CD4-positive, alpha-beta memory T cell (primary cell): ENCODE data around the gene PXT1. TPM values are rescaled to one million over a fixed set of nuclear protein-coding genes. Genes with fewer than 3 reads are reported as not detected.
"Not testable (repeated sequence)": the region's sequence is repeated elsewhere in the genome, so short reads cannot be mapped to it uniquely, and the experiment has no call there.

Source experiments
- CTCF ChIA-PET: fragments of 350-600 bp; sonication (Branson Sonifier 250); formaldehyde crosslinking; loops from one replicate; lab custom pipeline; 2021; ENCODE audit warnings: inconsistent platforms; ENCODE audit not compliant: partially characterized antibody; lab: Charles Lee
- POLR2A ChIA-PET: fragments of 350-600 bp; sonication (Branson Sonifier 250); formaldehyde crosslinking; loops from one replicate; lab custom pipeline; 2021; ENCODE audit not compliant: partially characterized antibody; lab: Charles Lee
- DNase-seq, 5 donors: peaks; one replicate each; pipeline versions ENCODE4 v3.0.0 to v3.0.0-alpha.2; 2020 to 2022; ENCODE audit warnings: mixed read lengths in 1 of 5
- H3K27ac ChIP-seq: one replicate; pipeline ENCODE4 v1.7.0; 2013; ENCODE audit warnings: low read depth, low read length
- H3K27me3 ChIP-seq: 2 replicates; pipeline ENCODE4 v1.7.0; 2013; ENCODE audit warnings: mild to moderate bottlenecking, low read length, moderate library complexity; ENCODE audit not compliant: insufficient read depth
- H3K36me3 ChIP-seq: 2 replicates; pipeline ENCODE4 v1.7.0; 2013; ENCODE audit warnings: mild to moderate bottlenecking, low read length, moderate library complexity; ENCODE audit not compliant: insufficient read depth
- H3K4me1 ChIP-seq: 2 replicates; pipeline ENCODE4 v1.7.0; 2013; ENCODE audit warnings: mild to moderate bottlenecking, low read length, moderate library complexity; ENCODE audit not compliant: insufficient read depth
- H3K4me3 ChIP-seq, 2 donors: one replicate each; pipeline ENCODE4 v1.7.0; 2013; ENCODE audit warnings: low read length in 2 of 2, mild to moderate bottlenecking in 1 of 2
- H3K9me3 ChIP-seq, 2 donors: one replicate each; pipeline ENCODE4 v1.7.0; 2013; ENCODE audit warnings: low read length in 2 of 2, control low read depth in 1 of 2; ENCODE audit not compliant: control insufficient read depth in 1 of 2
- H3K27ac Mint-ChIP-seq, 7 donors: one replicate each; pipeline ENCODE4 v1.8.0; 2020 to 2021; ENCODE audit warnings: mixed read lengths in 7 of 7, mild to moderate bottlenecking in 6 of 7, inconsistent platforms in 3 of 7, moderate library complexity in 3 of 7
- H3K27me3 Mint-ChIP-seq, 2 donors: one replicate each; pipeline ENCODE4 v1.8.0; 2020 to 2021; ENCODE audit warnings: mixed read lengths in 2 of 2
- H3K36me3 Mint-ChIP-seq, 2 donors: one replicate each; pipeline ENCODE4 v1.8.0; 2020 to 2021; ENCODE audit warnings: mixed read lengths in 2 of 2, inconsistent platforms in 1 of 2, mild to moderate bottlenecking in 1 of 2
- H3K4me1 Mint-ChIP-seq, 4 donors: one replicate each; pipeline ENCODE4 v1.8.0; 2020 to 2021; ENCODE audit warnings: mixed read lengths in 4 of 4, mild to moderate bottlenecking in 1 of 4
- H3K4me3 Mint-ChIP-seq, 8 donors: one replicate each; pipeline ENCODE4 v1.8.0; 2020 to 2021; ENCODE audit warnings: mixed read lengths in 8 of 8, mild to moderate bottlenecking in 7 of 8, moderate library complexity in 6 of 8, inconsistent platforms in 3 of 8
- H3K9me3 Mint-ChIP-seq, 8 donors: one replicate each; pipeline ENCODE4 v1.8.0; 2020 to 2021; ENCODE audit warnings: mixed read lengths in 8 of 8, mild to moderate bottlenecking in 5 of 8, inconsistent platforms in 3 of 8, moderate library complexity in 1 of 8
- intact Hi-C: fragments of 100-400 bp; cut with micrococcal nuclease; formaldehyde crosslinking; loops from one replicate; pipeline ENCODE4 v1.15.1; 2023
- polyA plus RNA-seq, 2 donors: library from polyadenylated mRNA; unstranded; fragments of 300-500 nt; fragmentation: Illumina TruSeq; gene quantifications; one replicate each; pipeline ENCODE4 v1.2.3, GENCODE V29; 2021
- total RNA-seq, 2 experiments: library from RNA; stranded (reverse); gene quantifications; one replicate each; pipeline ENCODE4 v1.2.3, GENCODE V29; 2021

PXT1 gene
- total and polyA plus RNA-seq, 4 experiments from 2014 or later, result 0.25 TPM; not detected in 3

- Mint-ChIP-seq H3K9me3 (no peaks in the 10 kb centered on the region), H3K4me1 (peaks cover 2 to 17% (median 4%) of the 10 kb centered on the region in 4 donors), H3K27ac (peak overlapping the region in 6 of 7 donors; percentile 36 to 81 (median 52)), H3K36me3 (peaks cover 58 to 71% of the 10 kb centered on the region in 2 donors), H3K4me3 (no peak overlapping the region), H3K27me3 (no peaks in the 10 kb centered on the region)
- DNase-seq, result no peak
- H3K36me3 ChIP-seq, result peaks cover 21% of the 10 kb centered on the region
- H3K27me3 ChIP-seq, result no peaks in the 10 kb centered on the region
- CTCF ChIA-PET, result interaction anchor here (0.9 to 1.4 kb wide), 2 partner anchors 11 to 16 kb away, joined by 3 read pairs; no protein-coding TSS in a partner anchor
- H3K4me1 ChIP-seq, result no peaks in the 10 kb centered on the region
- no peaks in the 10 kb centered on the region for H3K9me3 ChIP-seq
- no peak overlapping the region for H3K4me3 ChIP-seq
- intact Hi-C loops, result loop anchor here (5.0 kb wide), 1 partner anchor 62 kb away; no protein-coding TSS in a partner anchor
- POLR2A ChIA-PET, result interaction anchor here (0.9 to 1.3 kb wide), 4 partner anchors 10 to 74 kb away, joined by 3 to 5 read pairs (median 4); no protein-coding TSS in a partner anchor
- no peak overlapping the region for H3K27ac ChIP-seq
Observed at GRCh38 chr6:36484736-36485135, 42.1 kb upstream of the PXT1 start.

- Mint-ChIP-seq H3K36me3 (peaks cover 57 to 72% of the 10 kb centered on the region in 2 donors), H3K27ac (peak overlapping the region in 1 of 7 donors; percentile 4), H3K4me1 (peaks cover 4 to 11% (median 6%) of the 10 kb centered on the region in 4 donors)
- H3K27me3 ChIP-seq, H3K27ac ChIP-seq, POLR2A ChIA-PET, H3K9me3 ChIP-seq, CTCF ChIA-PET, H3K4me3 Mint-ChIP-seq, H3K9me3 Mint-ChIP-seq, H3K4me1 ChIP-seq, H3K4me3 ChIP-seq, DNase-seq, intact Hi-C loops, H3K27me3 Mint-ChIP-seq: not testable (repeated sequence)
- H3K36me3 ChIP-seq, result peaks cover 21% of the 10 kb centered on the region
Observed at GRCh38 chr6:36483326-36483725, 40.7 kb upstream of the PXT1 start.

DNA sequence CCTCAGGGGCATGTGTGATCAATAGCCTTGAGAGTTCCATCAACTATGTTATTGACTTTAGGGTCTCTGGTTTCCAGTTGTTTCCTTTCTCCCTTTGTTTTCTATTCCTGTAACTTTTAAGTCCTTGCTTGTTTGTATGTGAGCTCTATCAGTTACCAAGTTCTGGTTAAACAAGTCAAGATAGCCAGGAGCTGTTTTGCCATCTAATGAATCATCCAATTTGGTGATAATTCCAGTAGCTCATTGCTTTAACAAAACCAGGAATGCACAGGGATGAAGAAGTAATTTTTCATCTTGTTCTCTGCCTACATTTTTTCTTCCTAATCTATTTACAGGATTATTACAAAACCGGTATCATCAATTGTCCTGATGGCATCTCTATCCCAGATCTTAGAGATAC is 36.6 kb upstream of the PXT1 start:
- intact Hi-C loops, result no loop called here

GRCh38 chr6:36478051-36478526 is 35.4 kb upstream of the PXT1 start:
- intact Hi-C loops, result no loop called here
- CTCF ChIA-PET, result interaction anchor here (0.7 to 1.3 kb wide), 3 partner anchors 25 to 104 kb away, joined by 3 to 4 read pairs (median 3); no protein-coding TSS in a partner anchor
- POLR2A ChIA-PET, result interaction anchor here (0.9 to 1.4 kb wide), 2 partner anchors 10 to 13 kb away, joined by 3 to 10 read pairs; no protein-coding TSS in a partner anchor
- Mint-ChIP-seq H3K9me3 (no peaks in the 10 kb centered on the region), H3K27me3 (no peaks in the 10 kb centered on the region), H3K4me3 (no peak overlapping the region), H3K4me1 (peaks cover 9 to 20% (median 13%) of the 10 kb centered on the region in 4 donors), H3K27ac (peak overlapping the region in 4 of 7 donors; percentile 10 to 71 (median 40)), H3K36me3 (peaks cover 27 to 60% of the 10 kb centered on the region in 2 donors)
- DNase-seq, result no peak
- Histone ChIP-seq H3K4me3 (no peak overlapping the region), H3K4me1 (no peaks in the 10 kb centered on the region), H3K27ac (no peak overlapping the region), H3K9me3 (no peaks in the 10 kb centered on the region), H3K36me3 (peaks cover 9% of the 10 kb centered on the region), H3K27me3 (no peaks in the 10 kb centered on the region)

More for the DNA sequence above, 36.6 kb upstream of the PXT1 start:
- POLR2A ChIA-PET, result interaction anchor here (0.6 to 1.4 kb wide), 2 partner anchors 8 to 48 kb away, joined by 4 to 10 read pairs; no protein-coding TSS in a partner anchor
- Histone ChIP-seq H3K9me3 (no peaks in the 10 kb centered on the region), H3K36me3 (peaks cover 9% of the 10 kb centered on the region), H3K4me1 (no peaks in the 10 kb centered on the region), H3K27me3 (no peaks in the 10 kb centered on the region), H3K27ac (no peak overlapping the region), H3K4me3 (no peak overlapping the region)
- no peaks in the 10 kb centered on the region for H3K27me3 Mint-ChIP-seq
- H3K36me3 Mint-ChIP-seq, result peaks cover 34 to 63% of the 10 kb centered on the region in 2 donors
- no peaks in the 10 kb centered on the region for H3K9me3 Mint-ChIP-seq
- peaks cover 9 to 20% (median 13%) of the 10 kb centered on the region in 4 donors for H3K4me1 Mint-ChIP-seq
- no peak for DNase-seq
- CTCF ChIA-PET, result interaction anchor here (1.2 to 1.3 kb wide), 2 partner anchors 14 to 50 kb away, joined by 3 to 4 read pairs; no protein-coding TSS in a partner anchor
- H3K27ac Mint-ChIP-seq, result peak overlapping the region in 5 of 7 donors; percentile 17 to 86 (median 71)
- no peak overlapping the region for H3K4me3 Mint-ChIP-seq

- POLR2A ChIA-PET, result interaction anchor here (1.4 to 1.5 kb wide), 2 partner anchors 14 to 19 kb away, joined by 3 to 4 read pairs; no protein-coding TSS in a partner anchor
- intact Hi-C loops, result no loop called here
- Mint-ChIP-seq H3K36me3 (peaks cover 26 to 30% of the 10 kb centered on the region in 2 donors), H3K27ac (peak overlapping the region in 2 of 7 donors; percentile 30 to 57), H3K4me1 (peaks cover 8 to 22% (median 11%) of the 10 kb centered on the region in 4 donors), H3K9me3 (no peaks in the 10 kb centered on the region), H3K27me3 (no peaks in the 10 kb centered on the region), H3K4me3 (no peak overlapping the region)
- Histone ChIP-seq H3K36me3 (peaks cover 7% of the 10 kb centered on the region), H3K27me3 (no peaks in the 10 kb centered on the region), H3K9me3 (no peaks in the 10 kb centered on the region), H3K4me1 (peaks cover 4% of the 10 kb centered on the region), H3K27ac (peak overlapping the region; percentile 2), H3K4me3 (no peak overlapping the region)
- CTCF ChIA-PET, result interaction anchor here (0.9 to 1.6 kb wide), 2 partner anchors 9 to 11 kb away, joined by 3 to 4 read pairs; no protein-coding TSS in a partner anchor
- no peak for DNase-seq
Observed at GRCh38 chr6:36469946-36470345, 27.3 kb upstream of the PXT1 start.

GRCh38 chr6:36469148-36469661 is 26.6 kb upstream of the PXT1 start:
- Histone ChIP-seq H3K27me3 (no peaks in the 10 kb centered on the region), H3K36me3 (peaks cover 7% of the 10 kb centered on the region), H3K4me3 (no peak overlapping the region), H3K4me1 (peaks cover 4% of the 10 kb centered on the region), H3K9me3 (no peaks in the 10 kb centered on the region), H3K27ac (no peak overlapping the region)
- peaks cover 13 to 25% (median 18%) of the 10 kb centered on the region in 4 donors for H3K4me1 Mint-ChIP-seq
- intact Hi-C loops, result no loop called here
- H3K27me3 Mint-ChIP-seq, result no peaks in the 10 kb centered on the region
- H3K9me3 Mint-ChIP-seq, result no peaks in the 10 kb centered on the region
- no peak for DNase-seq
- H3K27ac Mint-ChIP-seq, result peak overlapping the region in 5 of 7 donors; percentile 0 to 91 (median 46)
- ChIA-PET POLR2A (interaction anchor here (1.4 to 1.5 kb wide), 2 partner anchors 15 to 20 kb away, joined by 3 to 4 read pairs; no protein-coding TSS in a partner anchor), CTCF (interaction anchor here (0.9 to 1.6 kb wide), 2 partner anchors 8 to 12 kb away, joined by 3 to 4 read pairs; no protein-coding TSS in a partner anchor)
- no peak overlapping the region for H3K4me3 Mint-ChIP-seq
- H3K36me3 Mint-ChIP-seq, result peaks cover 23 to 29% of the 10 kb centered on the region in 2 donors

GRCh38 chr6:36467625-36468024 is 25.0 kb upstream of the PXT1 start:
- Histone ChIP-seq H3K4me3 (no peak overlapping the region), H3K4me1 (peaks cover 4% of the 10 kb centered on the region), H3K9me3 (no peaks in the 10 kb centered on the region), H3K36me3 (peaks cover 7% of the 10 kb centered on the region), H3K27ac (no peak overlapping the region), H3K27me3 (no peaks in the 10 kb centered on the region)
- Mint-ChIP-seq H3K9me3 (no peaks in the 10 kb centered on the region), H3K4me3 (no peak overlapping the region), H3K36me3 (peaks cover 19 to 32% of the 10 kb centered on the region in 2 donors), H3K27ac (no peak overlapping the region), H3K27me3 (no peaks in the 10 kb centered on the region), H3K4me1 (peaks cover 20 to 37% (median 30%) of the 10 kb centered on the region in 4 donors)
- CTCF ChIA-PET, result interaction anchor here (0.6 to 1.1 kb wide), 2 partner anchors 20 to 39 kb away, joined by 3 read pairs; no protein-coding TSS in a partner anchor
- intact Hi-C loops, result no loop called here
- DNase-seq, result no peak
- POLR2A ChIA-PET, result no interaction called here
